Superior temporal gyrus (tissue), 1 donor: ENCODE measurements around the gene RTL5.

Experiments used
- DNase-seq: peaks from one replicate; pipeline ENCODE4 v3.0.0-alpha.2; 2016; ENCODE audit errors: extremely low spot score

RTL5 gene

DNA sequence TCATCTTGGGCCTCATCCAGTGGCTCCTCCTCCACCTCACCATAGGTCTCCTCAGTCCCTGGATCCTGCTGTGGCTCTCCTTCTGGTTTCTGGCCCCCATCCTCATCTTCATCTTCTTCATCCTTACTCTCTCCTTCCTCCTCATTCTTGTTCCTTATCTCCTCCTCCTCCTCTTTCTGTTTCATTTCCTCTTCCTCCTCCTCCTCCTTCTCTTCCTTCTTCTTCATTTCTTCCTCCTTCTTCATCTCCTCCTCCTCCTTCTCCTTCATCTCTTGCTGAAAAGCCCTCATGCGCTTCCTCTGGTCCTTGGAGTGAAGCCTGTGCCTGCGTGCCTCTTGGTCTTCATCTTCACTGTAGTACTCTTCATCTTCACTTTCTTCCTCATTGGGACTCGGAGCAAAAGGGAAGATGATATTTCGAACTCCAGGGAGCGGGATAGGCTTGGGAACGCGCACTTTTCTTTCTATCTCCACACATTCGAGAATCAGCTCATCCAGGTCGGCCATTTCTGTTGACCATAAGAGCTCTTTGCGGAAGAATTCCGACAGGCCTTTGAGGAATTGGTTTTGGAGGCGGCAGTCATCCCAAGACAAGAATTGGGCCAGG is 1.5 kb downstream of the RTL5 start:
- DNase-seq = no peak

DNA sequence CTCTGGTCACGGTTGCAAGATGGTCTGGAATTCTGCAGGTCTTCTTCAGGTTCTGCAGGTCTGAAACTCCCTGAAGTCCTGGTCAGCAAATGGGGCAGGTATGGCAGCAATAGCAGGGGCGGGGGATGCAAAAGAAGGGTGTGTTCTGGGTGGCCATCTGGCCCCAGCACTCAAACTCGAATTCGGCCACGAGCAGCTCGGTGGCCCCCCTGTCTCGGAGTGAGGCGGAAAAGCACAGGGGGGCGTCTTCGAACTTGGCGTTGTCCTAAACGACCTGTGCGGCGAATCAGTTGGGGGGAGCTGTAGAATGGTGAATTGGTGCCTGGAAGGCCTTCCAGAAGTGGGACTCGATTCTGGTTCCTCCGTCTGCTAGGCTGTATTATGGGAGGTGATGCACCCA is 2.1 kb downstream of the RTL5 start:
- no peak for DNase-seq

DNA sequence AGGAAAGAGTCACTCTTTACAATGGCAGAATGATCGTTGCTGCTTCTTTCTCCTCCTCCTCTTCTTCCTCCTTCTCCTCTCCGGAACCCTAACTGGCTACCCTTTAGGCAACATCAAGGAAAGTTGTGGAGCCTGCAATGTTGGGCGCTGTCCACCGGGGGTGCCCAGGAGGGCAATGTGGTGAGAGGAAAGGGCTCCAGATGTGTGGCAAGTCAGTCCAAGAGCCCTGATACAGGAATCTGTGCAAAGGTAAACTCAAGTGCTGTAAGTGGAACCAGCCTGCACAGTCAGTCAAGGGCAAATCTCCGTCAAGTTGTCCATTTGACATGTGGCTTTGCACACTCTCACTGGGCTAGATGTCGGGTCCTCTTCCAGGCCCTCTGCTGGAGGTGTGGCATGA is 2.8 kb downstream of the RTL5 start:
- no peak for DNase-seq

DNA sequence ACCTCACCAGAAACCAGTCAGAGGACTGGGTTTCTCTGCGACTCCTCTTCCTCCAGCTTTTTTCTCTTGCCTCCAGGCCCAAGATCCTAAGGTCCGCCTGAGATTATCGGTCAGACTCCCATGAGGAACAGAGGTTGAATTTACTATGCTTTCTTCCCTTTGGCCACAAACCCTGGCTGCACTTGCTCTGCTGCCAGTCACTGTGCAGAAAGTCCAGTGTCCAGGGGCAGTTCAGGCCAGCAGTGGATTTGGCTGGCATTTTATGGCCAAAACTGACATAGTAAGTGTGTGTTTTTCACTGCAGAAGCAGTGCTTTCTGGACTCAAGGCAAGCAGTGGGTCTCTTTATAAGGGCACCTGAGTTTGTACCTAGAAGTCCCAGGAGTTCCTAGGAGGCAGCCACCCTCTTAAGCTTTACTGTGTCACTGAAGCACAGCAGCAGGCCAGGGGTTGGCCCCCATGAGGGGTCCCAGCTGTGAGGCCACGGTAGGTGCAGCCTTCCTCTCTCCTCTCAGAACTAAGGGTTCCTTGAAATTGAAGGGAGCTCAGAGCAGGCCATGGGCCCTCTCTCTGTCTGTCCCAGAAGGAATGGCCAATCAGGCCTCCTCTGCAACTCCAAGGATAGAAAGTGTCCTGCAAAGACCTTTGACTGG is 3.4 kb downstream of the RTL5 start:
- DNase-seq = no peak

DNA sequence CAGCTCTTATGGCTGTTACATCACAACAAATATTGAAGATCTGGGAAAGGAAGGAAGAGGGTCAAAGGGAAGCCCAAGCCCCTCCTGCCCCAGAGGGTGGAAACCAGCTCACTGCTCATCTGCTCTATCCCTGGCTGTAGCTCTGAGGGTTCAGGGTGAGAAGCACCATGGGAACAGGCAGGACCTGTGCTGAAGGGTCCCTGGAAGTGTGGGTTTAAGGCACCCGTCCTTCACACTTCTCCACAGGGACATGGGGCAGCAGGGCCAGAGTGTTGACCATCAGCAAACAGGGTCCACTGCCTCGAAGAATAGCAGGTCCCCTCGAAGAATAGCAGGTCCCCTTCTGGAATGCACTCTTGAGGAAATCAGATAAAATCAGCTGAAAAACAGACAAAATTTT is 4.4 kb downstream of the RTL5 start:
- no peak for DNase-seq

DNA sequence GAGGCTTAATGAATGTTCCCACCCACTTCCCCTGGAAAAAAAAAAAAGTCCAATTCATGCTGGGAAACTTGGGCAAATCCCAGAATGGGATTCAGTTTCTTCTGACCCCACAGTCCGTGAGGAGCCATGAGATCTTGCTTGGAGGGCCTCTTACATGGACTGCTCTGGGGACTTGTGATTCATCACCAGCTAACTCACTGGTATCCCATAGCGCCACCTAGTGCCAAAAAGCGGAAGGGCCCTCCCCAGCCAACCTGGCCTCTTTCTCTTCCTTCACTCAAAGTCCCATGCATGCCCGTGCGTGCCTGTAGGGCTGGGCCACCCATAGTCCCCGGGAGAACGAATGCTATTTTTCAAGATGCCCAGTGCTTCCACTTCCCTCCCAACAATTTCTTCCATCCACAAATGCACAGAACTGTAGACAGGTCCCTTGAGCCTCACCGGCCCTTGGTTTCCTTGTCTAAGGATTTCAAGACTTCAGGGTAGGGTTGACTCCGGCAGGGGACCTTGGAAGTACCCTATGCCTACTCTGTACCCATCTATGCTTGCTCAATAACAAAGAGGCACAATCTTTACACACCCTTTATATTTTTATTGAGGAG is 5.1 kb downstream of the RTL5 start:
- DNase-seq = peak; percentile 83

DNA sequence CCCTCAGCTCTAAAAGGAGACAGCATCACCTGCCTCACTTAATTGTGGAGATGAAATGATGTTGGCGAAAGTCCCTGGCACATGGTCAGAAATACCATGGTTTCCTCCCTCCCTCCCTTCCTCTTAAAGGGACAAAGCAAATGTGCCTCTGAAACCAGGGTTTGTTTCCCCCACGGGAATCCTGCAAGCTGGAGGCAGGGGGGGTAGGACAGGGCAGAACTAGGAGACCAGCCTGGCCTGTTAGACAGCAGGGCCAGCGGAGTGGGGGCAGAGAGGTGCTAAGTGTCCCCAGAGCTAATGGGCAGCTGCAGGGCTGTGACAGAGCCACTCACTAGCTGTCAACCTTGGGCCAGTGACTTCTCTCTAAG is 5.7 kb downstream of the RTL5 start:
- no peak for DNase-seq

DNA sequence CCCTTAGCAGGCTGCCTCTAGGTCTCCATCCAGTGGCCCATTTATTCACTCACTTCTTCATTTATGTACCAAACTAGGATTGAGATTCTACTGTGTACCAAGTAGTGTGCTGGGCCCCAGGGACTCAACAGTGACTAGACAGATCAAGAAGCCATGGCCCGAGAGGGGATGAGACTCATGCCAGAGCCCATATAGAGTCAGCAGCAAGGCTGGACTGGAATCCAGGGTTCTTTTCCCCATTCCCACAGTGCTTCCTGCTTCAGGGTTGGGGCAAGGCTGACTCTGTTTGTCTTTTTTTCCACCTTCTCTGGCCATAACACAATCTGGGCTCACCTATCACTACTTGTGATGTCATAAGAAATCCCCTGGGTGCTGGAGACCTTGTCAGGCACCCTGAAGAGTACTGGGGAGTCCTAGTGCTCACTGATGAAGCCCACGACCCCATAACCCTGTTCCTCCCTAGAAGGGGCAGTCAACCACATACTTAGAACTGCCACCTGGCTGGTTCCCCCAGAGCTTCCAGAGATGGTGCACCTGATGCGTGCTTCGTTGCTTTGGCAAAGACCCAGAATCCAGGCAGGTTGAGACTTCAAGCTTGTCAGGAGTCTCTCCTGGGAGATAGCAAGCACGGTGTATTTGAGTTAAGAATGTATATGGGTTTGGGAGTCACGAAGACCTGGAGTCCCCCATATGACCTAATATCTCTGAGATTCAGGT is 6.2 kb downstream of the RTL5 start:
- no peak for DNase-seq

DNA sequence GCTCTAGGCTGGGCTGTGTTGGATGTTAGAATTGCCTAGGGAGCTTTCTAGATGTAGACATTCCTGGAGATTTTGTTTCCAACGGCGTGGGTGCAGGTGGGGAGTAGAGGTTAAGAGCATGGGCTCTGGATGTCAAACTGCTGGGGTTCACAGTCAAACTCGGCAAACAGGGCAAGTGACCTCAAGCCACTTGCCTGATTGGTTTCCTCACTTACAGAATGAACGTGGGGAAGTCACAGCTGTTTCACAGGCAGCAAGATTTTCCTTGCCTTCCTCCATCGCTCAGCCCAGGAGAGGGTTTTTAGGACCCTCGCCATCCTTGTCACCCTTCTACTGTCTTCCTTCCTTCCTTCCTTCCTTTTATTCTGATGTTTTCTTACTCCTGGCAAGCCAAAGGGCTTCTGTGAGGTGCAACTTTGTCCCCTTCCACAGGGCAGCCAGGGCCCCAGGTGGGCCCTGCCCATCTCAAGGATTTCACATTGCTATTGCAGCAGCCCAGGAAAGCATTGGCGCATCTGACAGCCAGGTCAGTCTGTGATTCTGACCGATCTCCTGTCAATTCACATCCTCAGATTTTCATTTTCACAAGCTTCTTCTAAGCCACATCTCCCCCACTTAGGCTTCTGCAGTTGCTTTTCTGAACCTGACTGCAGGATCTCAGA is 7.0 kb downstream of the RTL5 start:
- DNase-seq = no peak

DNA sequence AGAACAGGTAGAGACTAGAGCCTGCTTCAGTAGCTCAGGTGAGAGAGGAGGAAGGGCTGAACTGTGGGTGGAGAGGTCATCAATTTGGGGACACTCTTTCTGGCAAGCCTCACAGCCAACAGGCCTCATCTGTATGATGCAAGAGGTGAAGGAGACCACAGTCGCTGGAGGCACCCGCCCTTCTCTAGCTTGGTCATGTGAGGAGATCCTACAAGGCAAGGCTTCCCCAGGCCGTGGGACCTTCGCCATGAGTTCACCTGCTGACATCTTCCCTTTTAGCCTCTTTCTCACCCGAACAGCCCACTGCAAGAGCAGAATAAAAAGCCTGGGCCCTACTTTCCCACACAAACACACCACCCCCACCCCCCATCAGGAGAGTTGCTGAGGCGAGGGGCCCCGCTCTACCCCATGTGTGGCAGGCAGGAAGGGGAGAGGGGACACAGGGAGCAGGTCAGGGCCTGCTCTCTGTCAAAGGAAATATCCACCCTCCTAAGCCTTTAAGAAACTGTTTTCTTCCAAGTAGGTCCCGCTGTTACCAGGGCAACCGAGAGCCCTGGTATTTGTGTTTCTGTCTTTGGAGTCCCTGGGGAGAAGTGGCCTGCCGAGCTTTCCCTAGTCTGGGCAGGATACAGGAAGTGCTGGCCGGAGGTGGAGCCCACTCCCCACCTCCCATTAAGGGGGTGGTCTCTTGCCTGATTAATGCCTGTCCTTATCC is 8.1 kb downstream of the RTL5 start:
- DNase-seq = no peak

DNA sequence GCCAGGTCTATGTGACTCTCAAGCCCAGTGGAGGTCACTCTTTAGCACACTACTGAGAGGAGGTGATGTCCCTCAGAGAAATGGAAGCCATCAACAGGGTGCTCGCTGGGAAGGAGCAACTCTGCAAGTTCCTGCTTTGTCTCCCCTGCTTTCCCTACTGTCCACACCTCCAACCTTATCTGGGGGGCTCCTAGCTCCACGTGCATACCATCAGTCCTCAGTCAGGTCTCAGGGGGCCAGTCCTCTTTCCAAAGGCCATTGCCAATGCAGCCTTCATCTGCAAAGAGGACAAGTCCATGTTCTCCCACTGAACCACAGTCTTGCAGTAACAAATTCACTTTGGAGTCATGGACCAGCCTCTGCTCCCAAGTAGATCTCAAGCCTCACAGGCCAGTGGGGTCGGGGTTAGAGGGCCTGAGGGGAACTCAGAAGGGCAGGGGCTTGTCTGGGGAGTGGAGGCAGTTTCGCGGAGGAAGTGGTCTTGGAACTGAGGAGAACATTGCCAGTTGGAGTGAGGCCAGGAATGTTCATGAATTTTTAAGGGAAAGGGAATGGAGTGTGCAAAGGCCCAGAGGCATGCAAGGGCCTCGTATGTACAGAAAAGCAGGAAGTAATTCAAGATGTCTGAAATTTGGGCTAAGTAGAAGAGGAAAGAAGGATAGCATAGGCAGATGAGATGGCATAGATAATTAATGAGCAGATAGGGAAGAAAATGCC is 8.9 kb downstream of the RTL5 start:
- DNase-seq = no peak

DNA sequence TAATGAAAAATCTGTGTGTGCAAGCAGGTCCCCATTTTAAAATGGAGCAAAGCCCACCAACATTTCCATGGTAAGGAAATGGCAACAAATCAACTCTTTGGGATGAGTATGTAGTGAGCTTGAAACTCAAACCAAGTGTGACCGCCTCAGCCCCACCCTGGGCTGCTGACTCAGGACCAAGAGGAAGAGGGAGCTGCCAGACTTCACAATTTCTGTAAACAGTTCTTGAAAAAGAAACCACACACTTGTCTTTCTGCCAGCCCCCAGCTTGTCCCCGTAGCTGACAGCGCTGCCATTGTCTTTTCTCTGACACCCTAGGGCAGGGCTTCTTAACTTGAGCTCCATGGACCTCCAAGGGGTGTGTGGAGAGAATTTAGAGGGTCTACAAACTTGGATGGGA is 10.3 kb downstream of the RTL5 start:
- DNase-seq = no peak

DNA sequence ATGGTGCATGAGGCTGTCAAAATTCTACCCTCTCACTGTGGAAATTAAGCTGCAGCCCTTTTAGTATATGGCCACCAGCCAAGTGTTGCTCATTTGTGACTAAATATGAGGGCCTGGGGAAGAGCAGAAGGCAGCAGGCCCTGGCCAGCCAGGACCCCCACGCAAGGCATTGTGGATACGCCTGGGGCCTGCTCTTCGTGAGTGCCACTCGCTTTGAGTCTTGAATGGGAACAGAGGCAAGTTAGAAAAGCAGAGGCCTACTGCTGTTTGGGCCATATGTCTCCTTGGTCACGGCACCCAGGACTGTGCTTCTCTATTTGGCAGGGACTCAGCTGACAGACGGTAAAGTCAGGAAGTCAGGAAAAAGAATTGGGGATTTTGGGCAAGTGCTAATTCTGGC is 10.9 kb downstream of the RTL5 start:
- no peak for DNase-seq

DNA sequence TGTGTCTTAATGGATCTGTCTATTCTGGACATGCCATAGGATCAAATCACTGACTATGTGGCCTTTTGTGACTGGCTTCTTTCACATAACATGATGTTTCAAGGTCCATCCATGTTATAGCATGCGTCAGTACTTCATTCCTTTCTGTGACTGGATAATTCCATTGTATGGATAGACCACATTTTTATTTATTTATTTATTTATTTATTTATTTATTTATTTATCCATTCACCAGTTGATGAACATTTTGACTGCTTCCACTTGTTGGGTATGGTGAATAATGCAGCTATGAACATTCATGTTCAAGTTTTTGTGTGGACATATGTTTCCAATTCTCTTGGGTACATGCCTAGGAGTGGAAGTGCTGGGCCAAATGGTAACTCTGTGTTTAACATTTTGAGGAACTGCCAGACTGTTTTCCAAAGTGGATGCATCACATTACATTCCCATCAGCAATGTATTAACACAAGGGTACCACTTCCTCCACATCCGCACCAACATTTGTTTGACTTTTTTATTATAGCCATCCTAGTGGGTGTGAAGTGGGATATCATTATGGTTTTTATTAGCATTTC is 14.0 kb downstream of the RTL5 start:
- no peak for DNase-seq

DNA sequence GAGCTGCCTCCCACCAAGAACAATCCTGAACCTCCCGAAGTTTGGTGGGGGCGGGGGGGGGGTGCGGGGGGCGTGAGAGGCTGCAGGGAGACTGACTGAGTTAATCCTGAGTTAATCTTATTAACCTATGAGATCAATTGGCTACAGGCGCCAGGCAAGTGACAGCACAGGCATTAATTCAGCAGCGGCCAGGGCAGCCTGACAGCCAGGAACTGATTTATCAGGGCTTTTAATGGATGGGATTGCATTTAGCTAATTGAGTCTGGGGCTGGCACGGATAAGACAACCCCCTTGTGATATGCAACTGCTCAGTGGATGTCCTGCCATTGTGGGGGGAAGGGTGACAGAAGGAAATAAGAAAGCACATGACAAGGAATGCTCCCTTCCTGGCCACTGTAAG is 16.3 kb downstream of the RTL5 start:
- no peak for DNase-seq

DNA sequence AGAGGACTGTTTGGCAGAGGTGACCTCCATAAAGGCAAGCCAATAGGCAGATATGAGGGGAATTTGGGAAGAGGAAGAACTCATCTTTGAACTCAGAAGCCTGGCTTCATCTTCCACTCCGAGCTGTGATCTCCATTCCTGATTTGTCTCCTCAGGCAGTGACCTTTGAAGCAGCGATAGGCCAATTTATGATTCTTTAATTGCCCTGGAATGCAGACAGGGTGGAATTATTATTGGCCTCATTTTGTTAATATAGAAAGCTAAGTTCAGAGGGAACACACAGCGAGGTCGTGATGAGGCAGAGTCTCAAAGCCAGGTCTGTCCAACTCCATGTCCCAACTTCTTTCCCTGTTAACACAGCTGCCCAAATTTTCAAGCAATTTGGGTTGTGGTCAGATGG is 16.9 kb downstream of the RTL5 start:
- DNase-seq = no peak

DNA sequence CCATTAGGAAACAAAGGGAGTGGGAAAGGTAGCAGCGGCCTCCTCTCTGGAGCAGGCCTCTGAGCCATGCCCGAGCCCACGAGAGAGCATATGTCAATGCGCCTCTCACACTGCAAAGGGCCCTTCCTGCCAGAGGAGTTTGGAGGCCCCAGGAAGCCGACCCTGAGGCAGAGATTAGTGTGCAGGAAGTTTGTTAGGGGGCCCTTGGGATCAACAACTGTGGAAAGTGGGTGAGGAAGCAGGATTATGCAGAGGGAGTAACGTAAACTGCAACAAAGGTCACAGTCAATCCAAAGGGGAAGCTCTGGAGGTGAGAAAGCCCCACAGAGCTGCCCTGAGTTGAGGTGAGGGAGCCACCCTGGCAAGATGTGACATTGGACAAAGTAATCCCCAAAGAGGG is 17.4 kb downstream of the RTL5 start:
- DNase-seq = no peak

DNA sequence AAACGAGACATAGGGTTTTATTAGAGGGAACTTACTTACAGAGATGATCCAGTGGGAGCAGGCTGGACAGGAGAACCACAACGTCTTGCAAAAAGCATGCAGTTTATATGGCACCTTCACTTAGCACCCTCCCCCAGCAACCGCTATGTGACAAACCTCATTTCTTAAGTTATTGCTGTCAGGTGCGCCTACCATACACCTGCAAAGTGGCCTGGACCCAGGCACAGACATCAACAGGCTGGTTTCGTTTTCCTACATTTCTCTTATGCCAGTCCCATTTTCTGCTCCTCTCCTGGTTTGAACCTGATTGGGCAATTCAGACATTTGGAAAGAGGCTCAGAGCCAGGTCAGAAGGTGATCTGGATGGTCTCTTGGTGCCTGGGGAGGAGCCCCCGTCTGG is 18.3 kb downstream of the RTL5 start:
- DNase-seq = no peak

DNA sequence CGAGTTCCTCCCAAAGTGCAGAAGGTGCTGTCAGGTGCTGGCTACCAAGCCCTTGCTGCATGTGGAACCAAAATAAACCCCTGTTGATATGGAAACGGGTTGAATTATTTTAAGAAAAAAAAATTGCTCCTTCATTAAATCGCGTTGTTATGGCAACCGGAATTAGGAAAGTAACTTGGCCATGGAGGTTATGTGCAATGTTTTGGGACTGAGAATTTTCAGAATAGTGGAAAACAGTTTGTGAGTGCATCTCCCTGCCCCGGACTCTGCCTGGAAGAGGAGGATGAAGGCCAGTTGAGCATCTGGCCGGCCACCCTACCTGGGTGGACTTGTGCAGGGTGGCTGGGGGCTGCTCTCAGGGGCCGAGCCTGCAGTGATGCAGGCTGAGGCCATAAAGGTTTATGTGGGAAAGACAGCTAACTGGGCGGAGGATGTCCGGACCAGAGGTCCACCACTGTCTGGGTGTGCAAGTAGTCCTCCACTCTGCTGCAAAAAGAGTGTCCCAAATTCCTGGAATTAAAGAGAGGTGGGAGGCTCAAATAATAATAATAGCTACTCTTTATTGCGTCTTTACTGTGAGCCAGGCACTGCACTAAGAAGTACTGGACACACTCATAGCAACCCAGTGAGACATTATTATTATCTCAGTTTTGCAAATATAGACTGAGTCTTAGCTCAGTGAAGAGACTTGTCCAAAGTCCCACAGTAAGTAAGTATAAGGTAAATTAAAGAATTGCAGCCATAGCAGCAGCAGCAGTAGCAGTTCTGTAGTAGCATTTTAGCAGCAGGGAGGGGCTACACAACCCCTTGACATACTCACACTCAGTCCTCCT is 20.6 kb downstream of the RTL5 start:
- no peak for DNase-seq
